ENCODE measurements around the gene RAB7A. TPM values are rescaled to one million over a fixed set of nuclear protein-coding genes. Genes with fewer than 3 reads are reported as not detected.
"Not testable (repeated sequence)": the region's sequence is repeated elsewhere in the genome, so short reads cannot be mapped to it uniquely, and the experiment has no call there.

The RAB7A gene
- total RNA-seq, 1 donor from 2014 or later: 149 TPM

GRCh38 chr3:128727485-128727884 lies 1.5 kb downstream of the RAB7A start:
- Mint-ChIP-seq H3K9me3 (no peaks in the 10 kb centered on the region), H3K4me1 (peaks cover 51% of the 10 kb centered on the region), H3K27ac (ENCODE audit: unreplicated experiment) (peak overlapping the region; percentile 58), H3K4me3 (peak overlapping the region; percentile 94), H3K36me3 (ENCODE audit: low read depth) (no peaks in the 10 kb centered on the region), H3K27me3 (ENCODE audit: low read depth) (no peaks in the 10 kb centered on the region)
- DNase-seq (ENCODE audit: low read depth, low spot score): no peak
- TF ChIP-seq CTCF (conservative IDR thresholded peaks at IDR 0.05): no peak

GRCh38 chr3:128727996-128728395 lies 2.0 kb downstream of the RAB7A start:
- no peak overlapping the region for H3K27ac Mint-ChIP-seq (ENCODE audit: unreplicated experiment)
- H3K4me3 Mint-ChIP-seq: peak overlapping the region; percentile 94
- H3K36me3 Mint-ChIP-seq (ENCODE audit: low read depth): no peaks in the 10 kb centered on the region
- H3K27me3 Mint-ChIP-seq (ENCODE audit: low read depth): no peaks in the 10 kb centered on the region
- TF ChIP-seq CTCF (conservative IDR thresholded peaks at IDR 0.05): no peak
- no peak for DNase-seq (ENCODE audit: low read depth, low spot score)
- H3K4me1 Mint-ChIP-seq: peaks cover 56% of the 10 kb centered on the region
- H3K9me3 Mint-ChIP-seq: no peaks in the 10 kb centered on the region

- H3K9me3 Mint-ChIP-seq; H3K27me3 Mint-ChIP-seq (ENCODE audit: low read depth); DNase-seq (ENCODE audit: low read depth, low spot score); H3K27ac Mint-ChIP-seq (ENCODE audit: unreplicated experiment); H3K36me3 Mint-ChIP-seq (ENCODE audit: low read depth): not testable (repeated sequence)
- Mint-ChIP-seq H3K4me3 (peak overlapping the region; percentile 38), H3K4me1 (peaks cover 61% of the 10 kb centered on the region)
Measured at GRCh38 chr3:128728521-128728920, 2.5 kb downstream of the RAB7A start.

GRCh38 chr3:128730471-128730870 lies 4.5 kb downstream of the RAB7A start:
- no peak for DNase-seq (ENCODE audit: low read depth, low spot score)
- Mint-ChIP-seq H3K4me1 (peaks cover 72% of the 10 kb centered on the region), H3K4me3 (peak overlapping the region; percentile 65), H3K9me3 (no peaks in the 10 kb centered on the region), H3K27ac (ENCODE audit: unreplicated experiment) (peak overlapping the region; percentile 91), H3K27me3 (ENCODE audit: low read depth) (no peaks in the 10 kb centered on the region), H3K36me3 (ENCODE audit: low read depth) (peaks cover 6% of the 10 kb centered on the region)
- no peak for TF ChIP-seq CTCF (conservative IDR thresholded peaks at IDR 0.05)

- Mint-ChIP-seq H3K36me3 (ENCODE audit: low read depth) (peaks cover 12% of the 10 kb centered on the region), H3K4me3 (no peak overlapping the region), H3K4me1 (peaks cover 48% of the 10 kb centered on the region), H3K9me3 (no peaks in the 10 kb centered on the region), H3K27me3 (ENCODE audit: low read depth) (no peaks in the 10 kb centered on the region), H3K27ac (ENCODE audit: unreplicated experiment) (no peak overlapping the region)
- DNase-seq (ENCODE audit: low read depth, low spot score): no peak
- no peak for TF ChIP-seq CTCF (conservative IDR thresholded peaks at IDR 0.05)
Measured at GRCh38 chr3:128734523-128735189, 8.7 kb downstream of the RAB7A start.

- no peak overlapping the region for H3K27ac Mint-ChIP-seq (ENCODE audit: unreplicated experiment)
- H3K4me3 Mint-ChIP-seq: no peak overlapping the region
- H3K36me3 Mint-ChIP-seq (ENCODE audit: low read depth): peaks cover 12% of the 10 kb centered on the region
- no peak for DNase-seq (ENCODE audit: low read depth, low spot score)
- H3K27me3 Mint-ChIP-seq (ENCODE audit: low read depth): no peaks in the 10 kb centered on the region
- H3K9me3 Mint-ChIP-seq: no peaks in the 10 kb centered on the region
- TF ChIP-seq CTCF (conservative IDR thresholded peaks at IDR 0.05): no peak
- H3K4me1 Mint-ChIP-seq: peaks cover 44% of the 10 kb centered on the region
Measured at GRCh38 chr3:128735287-128735686, 9.3 kb downstream of the RAB7A start.

All from neural crest cell (in vitro differentiated cells).